ENCODE data around the gene MTIF2. TPM values are rescaled to one million over a fixed set of nuclear protein-coding genes. Genes with fewer than 3 reads are reported as not detected.

The MTIF2 gene
- total RNA-seq (2021; ENCODE audit: unreplicated experiment): 49.8 TPM
- polyA plus RNA-seq (2012): 21.0 and 29.8 TPM in 2 replicates
- Bru-seq, nascent RNA: percentile 77 among the genes with signal in this experiment
- BruChase-seq, experiment 1, labeled RNA remaining after a 6-hour chase: percentile 90 among the genes with signal in this experiment
- percentile 78 among the genes with signal in this experiment for BruChase-seq, experiment 2, labeled RNA remaining after a 2-hour chase
- long read RNA-seq, transcript MTIF2-201 (16 exons, 2,528 nt): major isoform, 29 of 65 reads
- long read RNA-seq, partial matches to known transcripts: 11 of 65 reads
- long read RNA-seq, other reads (novel, unspliced or antisense): 25 of 65 reads

DNA sequence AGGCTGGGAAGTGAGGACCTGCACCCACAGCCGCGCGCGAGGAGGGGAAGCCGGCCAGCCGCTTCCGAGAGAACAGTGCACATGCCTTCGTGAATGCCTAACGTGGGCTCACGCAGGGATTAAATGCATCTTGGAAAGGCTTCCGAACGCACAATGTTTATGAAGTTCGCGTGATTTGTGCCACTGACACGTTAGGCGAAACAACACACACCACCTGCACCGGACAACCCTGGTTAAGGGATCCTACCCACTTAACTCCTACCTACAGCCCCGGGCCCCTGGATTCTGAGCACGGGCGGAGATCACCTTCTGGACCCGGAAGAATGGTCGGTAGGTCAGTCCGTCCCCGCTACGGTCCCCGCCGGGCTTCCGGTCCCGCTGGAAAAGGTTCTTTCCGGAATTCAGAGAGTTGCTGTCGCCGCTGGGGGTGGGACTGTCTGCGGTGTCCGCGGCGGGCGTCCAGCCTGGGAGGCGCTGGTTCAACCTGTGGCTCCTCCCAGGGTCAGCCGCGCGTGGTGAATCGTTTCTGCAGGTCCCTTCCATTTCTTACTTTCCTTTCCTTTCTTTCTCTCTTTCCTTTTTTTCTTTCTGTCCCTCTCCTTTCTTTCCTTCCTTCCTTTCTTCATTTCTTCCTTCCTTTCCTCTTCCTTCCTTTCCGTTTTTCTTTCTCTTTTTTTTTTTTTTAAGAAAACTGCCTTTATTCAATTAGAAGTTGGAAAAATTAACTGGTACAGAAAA is at the start of gene MTIF2:
Gene MTIF2 (minus strand): TSS at position 325 of the 738 bp plus-strand sequence. CDS start 5,373 bp downstream, outside the sequence.
- H3K36me3 ChIP-seq (ENCODE audit: control insufficient read depth in 1 of 2, insufficient read depth in 2 of 2, low read length in 2 of 2): peaks cover 4 to 10% of the 10 kb centered on the region in 2 experiments; a peak in 1 of 4 replicates
- peak within 1 kb of the TSS; percentile 58 for H2AFZ ChIP-seq (ENCODE audit: low read depth, low read length, poor library complexity, severe bottlenecking)
- H3K79me2 ChIP-seq (ENCODE audit: insufficient read depth, low read length): peaks cover 17% of the 10 kb centered on the region
- DNase-seq (ENCODE audit: low read depth, low spot score) (peak; percentile 90), ATAC-seq (peak; percentile 98)
- no peaks in the 10 kb centered on the region for H3K9me3 ChIP-seq (ENCODE audit: control insufficient read depth in 1 of 2, insufficient read depth in 1 of 2, low read depth in 1 of 2, low read length in 2 of 2)
- H3K4me3 ChIP-seq (replicated peaks in 1 of 2; ENCODE audit: low read depth in 1 of 2, low read length in 2 of 2): peak within 1 kb of the TSS; percentile 92 to 97
- ChIA-PET CTCF (no interaction called here), RAD21 (ENCODE audit: low non-redundant PET in 1 of 2, low total read pairs in 2 of 2, uncharacterized antibody in 2 of 2, unreplicated experiment in 2 of 2) (no interaction called here), POLR2A (no interaction called here)
- BruUV-seq (replicated peaks): no TSS peak
- H3K9me2 ChIP-seq (ENCODE audit: insufficient read depth): no peaks in the 10 kb centered on the region
- intact Hi-C loops (cut with micrococcal nuclease): loop anchor here (2.0 kb wide), 1 partner anchor 348 kb away; the partner anchor contains the start of gene PPP4R3B
- H3K27ac ChIP-seq (ENCODE audit: low read depth, low read length): peak within 1 kb of the TSS; percentile 65
- peaks cover 0 to 11% of the 10 kb centered on the region in 2 experiments; a peak in 1 of 4 replicates for H3K4me1 ChIP-seq (ENCODE audit: control insufficient read depth in 1 of 2, insufficient read depth in 2 of 2, low read length in 2 of 2)
- no peaks in the 10 kb centered on the region for H4K20me1 ChIP-seq (ENCODE audit: insufficient read depth)
- H3K27me3 ChIP-seq (ENCODE audit: insufficient read depth, low read length): no peaks in the 10 kb centered on the region
- H3K9ac ChIP-seq (ENCODE audit: low read length): peak within 1 kb of the TSS; percentile 90
- peak within 1 kb of the TSS; percentile 77 for H3K4me2 ChIP-seq (ENCODE audit: low read length)
- no peak; the same call in 1 of the 2 replicates for TF ChIP-seq FOSL1 (IDR thresholded peaks at IDR 0.05; ENCODE audit: low read depth)
- TF ChIP-seq POLR2A (IDR thresholded peaks at IDR 0.05; ENCODE audit: borderline replicate concordance, extremely low read depth, insufficient read depth, insufficient read length): peak; percentile 92
- TF ChIP-seq CEBPB (IDR thresholded peaks at IDR 0.05; ENCODE audit: low read depth): no peak
- TF ChIP-seq SRF (IDR thresholded peaks at IDR 0.05; ENCODE audit: low read depth): peak; percentile 94
- peak in 1 of 3 experiments; percentile 11; a peak in 1 of 6 replicates for TF ChIP-seq CTCF (IDR thresholded peaks at IDR 0.05 in 2 of 3, conservative IDR thresholded peaks at IDR 0.05 in 1 of 3; ENCODE audit: borderline replicate concordance in 1 of 3, insufficient read depth in 1 of 3, low read depth in 2 of 3, low read length in 2 of 3)
- peak; percentile 99 for TF ChIP-seq CBX3 (IDR thresholded peaks at IDR 0.05; ENCODE audit: low read depth)
- peak; percentile 98 for TF ChIP-seq POLR2AphosphoS5 (IDR thresholded peaks at IDR 0.05; ENCODE audit: low read depth, low read length)
- TF ChIP-seq YY1 (IDR thresholded peaks at IDR 0.05; ENCODE audit: extremely low read depth, insufficient replicate concordance, low read depth, low read length): peak; percentile 89
- TF ChIP-seq ZNF274 (IDR thresholded peaks at IDR 0.05; ENCODE audit: low read depth, low read length): no peak
- TF ChIP-seq EZH2phosphoT487 (IDR thresholded peaks at IDR 0.05; ENCODE audit: borderline replicate concordance): no peak
- TF ChIP-seq EGR1 (IDR thresholded peaks at IDR 0.05; ENCODE audit: low read depth): peak; percentile 77
- peak; percentile 41 for TF ChIP-seq TCF7L2 (IDR thresholded peaks at IDR 0.05; ENCODE audit: borderline replicate concordance, extremely low read depth, insufficient read depth, insufficient read length)
- TF ChIP-seq MAX (IDR thresholded peaks at IDR 0.05): peak; percentile 96
- peak; percentile 72 for TF ChIP-seq SP1 (IDR thresholded peaks at IDR 0.05; ENCODE audit: low read depth)
- TF ChIP-seq ATF3 (IDR thresholded peaks at IDR 0.05): no peak
- TF ChIP-seq ZFX (IDR thresholded peaks at IDR 0.05): peak; percentile 44; the same call in 1 of the 2 replicates
- TF ChIP-seq EZH2 (IDR thresholded peaks at IDR 0.05): no peak
- TF ChIP-seq SIN3A (IDR thresholded peaks at IDR 0.05; ENCODE audit: low read depth): peak; percentile 96
- TF ChIP-seq RAD21 (IDR thresholded peaks at IDR 0.05; ENCODE audit: low read depth): peak; percentile 36; the same call in 1 of the 2 replicates
- peak; percentile 96 for TF ChIP-seq ELF1 (IDR thresholded peaks at IDR 0.05; ENCODE audit: borderline replicate concordance, low read depth)
- TF ChIP-seq, protein P1, sequence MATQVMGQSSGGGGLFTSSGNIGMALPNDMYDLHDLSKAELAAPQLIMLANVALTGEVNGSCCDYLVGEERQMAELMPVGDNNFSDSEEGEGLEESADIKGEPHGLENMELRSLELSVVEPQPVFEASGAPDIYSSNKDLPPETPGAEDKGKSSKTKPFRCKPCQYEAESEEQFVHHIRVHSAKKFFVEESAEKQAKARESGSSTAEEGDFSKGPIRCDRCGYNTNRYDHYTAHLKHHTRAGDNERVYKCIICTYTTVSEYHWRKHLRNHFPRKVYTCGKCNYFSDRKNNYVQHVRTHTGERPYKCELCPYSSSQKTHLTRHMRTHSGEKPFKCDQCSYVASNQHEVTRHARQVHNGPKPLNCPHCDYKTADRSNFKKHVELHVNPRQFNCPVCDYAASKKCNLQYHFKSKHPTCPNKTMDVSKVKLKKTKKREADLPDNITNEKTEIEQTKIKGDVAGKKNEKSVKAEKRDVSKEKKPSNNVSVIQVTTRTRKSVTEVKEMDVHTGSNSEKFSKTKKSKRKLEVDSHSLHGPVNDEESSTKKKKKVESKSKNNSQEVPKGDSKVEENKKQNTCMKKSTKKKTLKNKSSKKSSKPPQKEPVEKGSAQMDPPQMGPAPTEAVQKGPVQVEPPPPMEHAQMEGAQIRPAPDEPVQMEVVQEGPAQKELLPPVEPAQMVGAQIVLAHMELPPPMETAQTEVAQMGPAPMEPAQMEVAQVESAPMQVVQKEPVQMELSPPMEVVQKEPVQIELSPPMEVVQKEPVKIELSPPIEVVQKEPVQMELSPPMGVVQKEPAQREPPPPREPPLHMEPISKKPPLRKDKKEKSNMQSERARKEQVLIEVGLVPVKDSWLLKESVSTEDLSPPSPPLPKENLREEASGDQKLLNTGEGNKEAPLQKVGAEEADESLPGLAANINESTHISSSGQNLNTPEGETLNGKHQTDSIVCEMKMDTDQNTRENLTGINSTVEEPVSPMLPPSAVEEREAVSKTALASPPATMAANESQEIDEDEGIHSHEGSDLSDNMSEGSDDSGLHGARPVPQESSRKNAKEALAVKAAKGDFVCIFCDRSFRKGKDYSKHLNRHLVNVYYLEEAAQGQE (IDR thresholded peaks at IDR 0.05; ENCODE audit: low read depth): no peak
